ENCODE data around the gene ATF7IP2. TPM values are rescaled to one million over a fixed set of nuclear protein-coding genes. Genes with fewer than 3 reads are reported as not detected.

ATF7IP2 gene
- total RNA-seq, 2 experiments from 2014 or later = 82.9 to 86.9 TPM

DNA sequence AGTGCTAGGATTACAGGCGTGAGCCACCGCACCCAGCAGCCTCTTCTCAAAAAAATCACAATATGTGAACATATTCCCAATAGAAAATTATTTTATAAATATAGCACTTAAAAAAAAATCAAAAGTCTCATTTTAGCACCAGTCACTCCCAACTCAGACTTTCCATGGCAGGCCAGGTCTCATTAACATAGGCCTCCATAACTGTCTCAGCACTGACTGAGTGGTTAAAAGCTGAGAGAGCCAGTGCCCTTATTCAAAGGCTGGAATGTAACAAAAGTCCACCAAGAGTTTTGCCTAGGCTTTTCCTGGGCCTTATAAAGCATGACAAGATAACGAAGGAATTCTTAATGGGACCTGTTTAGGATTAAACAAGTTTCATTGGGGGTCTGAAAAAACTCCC, 114.7 kb downstream of the ATF7IP2 start:
- no peak for ATAC-seq (ENCODE audit: poor library complexity)
- DNase-seq = no peak
- intact Hi-C loops (cut with DNase I, micrococcal nuclease) = loop anchor here in 1 of 2 experiments (10.0 kb wide), 1 partner anchor 1366 kb away; no protein-coding TSS in a partner anchor
- Mint-ChIP-seq H3K4me1 (ENCODE audit: low read depth) (peaks cover 10% of the 10 kb centered on the region), H3K9me3 (peaks cover 9% of the 10 kb centered on the region), H3K27ac (no peak overlapping the region), H3K4me3 (no peak overlapping the region), H3K36me3 (ENCODE audit: low read depth) (no peaks in the 10 kb centered on the region), H3K27me3 (no peaks in the 10 kb centered on the region)
- CTCF ChIA-PET = interaction anchor here (1.2 kb wide), 1 partner anchor 9 kb away, joined by 3 read pairs; no protein-coding TSS in a partner anchor
- TF ChIP-seq, protein P1, sequence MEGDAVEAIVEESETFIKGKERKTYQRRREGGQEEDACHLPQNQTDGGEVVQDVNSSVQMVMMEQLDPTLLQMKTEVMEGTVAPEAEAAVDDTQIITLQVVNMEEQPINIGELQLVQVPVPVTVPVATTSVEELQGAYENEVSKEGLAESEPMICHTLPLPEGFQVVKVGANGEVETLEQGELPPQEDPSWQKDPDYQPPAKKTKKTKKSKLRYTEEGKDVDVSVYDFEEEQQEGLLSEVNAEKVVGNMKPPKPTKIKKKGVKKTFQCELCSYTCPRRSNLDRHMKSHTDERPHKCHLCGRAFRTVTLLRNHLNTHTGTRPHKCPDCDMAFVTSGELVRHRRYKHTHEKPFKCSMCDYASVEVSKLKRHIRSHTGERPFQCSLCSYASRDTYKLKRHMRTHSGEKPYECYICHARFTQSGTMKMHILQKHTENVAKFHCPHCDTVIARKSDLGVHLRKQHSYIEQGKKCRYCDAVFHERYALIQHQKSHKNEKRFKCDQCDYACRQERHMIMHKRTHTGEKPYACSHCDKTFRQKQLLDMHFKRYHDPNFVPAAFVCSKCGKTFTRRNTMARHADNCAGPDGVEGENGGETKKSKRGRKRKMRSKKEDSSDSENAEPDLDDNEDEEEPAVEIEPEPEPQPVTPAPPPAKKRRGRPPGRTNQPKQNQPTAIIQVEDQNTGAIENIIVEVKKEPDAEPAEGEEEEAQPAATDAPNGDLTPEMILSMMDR (IDR thresholded peaks at IDR 0.05) = no peak
- no peaks in the 10 kb centered on the region for H3K36me3 ChIP-seq (ENCODE audit: insufficient read depth, low read length)
- POLR2A ChIA-PET = no interaction called here
- no peaks in the 10 kb centered on the region for H3K27me3 ChIP-seq (ENCODE audit: control insufficient read depth in 1 of 2, insufficient read depth in 2 of 2, low read length in 2 of 2)
- no peak overlapping the region for H3K4me3 ChIP-seq (ENCODE audit: low read length)
- no peak overlapping the region for H3K27ac ChIP-seq (ENCODE audit: low read depth in 1 of 2, low read length in 2 of 2)
- H3K4me1 ChIP-seq (ENCODE audit: insufficient read depth, low read length) = no peaks in the 10 kb centered on the region
- H3K9me3 ChIP-seq (ENCODE audit: control insufficient read depth in 1 of 2, insufficient read depth in 1 of 2, low read length in 2 of 2) = peaks cover under 1 to 7% of the 10 kb centered on the region in 2 experiments

DNA sequence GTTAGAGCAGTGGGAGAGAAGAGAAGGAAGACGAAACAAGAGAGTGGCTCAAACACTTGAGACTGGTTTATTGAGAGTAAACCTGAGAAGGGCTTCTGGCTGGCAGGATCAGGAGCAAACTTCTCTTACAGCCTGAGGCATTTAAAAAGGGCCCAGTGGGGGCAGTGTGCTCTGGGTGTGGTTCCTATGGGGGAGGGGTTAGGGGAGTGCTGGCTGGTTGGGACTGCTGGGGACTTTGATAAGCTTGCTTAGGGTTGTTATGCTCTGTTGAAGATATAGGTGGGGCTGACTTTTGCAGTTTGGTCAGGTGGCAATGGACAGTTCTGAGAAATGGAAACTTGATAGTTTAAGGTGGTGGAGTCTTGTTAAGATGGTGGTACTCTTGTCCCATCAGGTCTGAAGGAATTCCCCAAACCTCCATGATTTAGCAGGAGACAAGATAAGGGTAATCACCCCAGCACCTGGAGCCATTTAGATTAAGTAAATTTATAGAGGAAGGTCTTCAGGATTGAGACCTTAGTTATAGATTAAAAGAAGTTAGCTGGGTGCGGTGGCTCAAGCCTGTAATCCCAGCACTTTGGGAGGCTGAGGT, 115.3 kb downstream of the ATF7IP2 start:
- Histone ChIP-seq H3K27ac (ENCODE audit: low read depth in 1 of 2, low read length in 2 of 2) (no peak overlapping the region), H3K4me3 (ENCODE audit: low read length) (no peak overlapping the region), H3K36me3 (ENCODE audit: insufficient read depth, low read length) (no peaks in the 10 kb centered on the region), H3K4me1 (ENCODE audit: insufficient read depth, low read length) (no peaks in the 10 kb centered on the region), H3K9me3 (ENCODE audit: control insufficient read depth in 1 of 2, insufficient read depth in 1 of 2, low read length in 2 of 2) (peaks cover 0 to 5% of the 10 kb centered on the region in 2 experiments), H3K27me3 (ENCODE audit: control insufficient read depth in 1 of 2, insufficient read depth in 2 of 2, low read length in 2 of 2) (no peaks in the 10 kb centered on the region)
- Mint-ChIP-seq H3K4me1 (ENCODE audit: low read depth) (peaks cover 10% of the 10 kb centered on the region), H3K4me3 (no peak overlapping the region), H3K27me3 (no peaks in the 10 kb centered on the region), H3K9me3 (peaks cover 7% of the 10 kb centered on the region), H3K27ac (no peak overlapping the region), H3K36me3 (ENCODE audit: low read depth) (no peaks in the 10 kb centered on the region)
- ChIA-PET CTCF (interaction anchor here (1.2 kb wide), 1 partner anchor 8 kb away, joined by 3 read pairs; no protein-coding TSS in a partner anchor), POLR2A (no interaction called here)
- peak in 2 of 14 experiments; percentile 10 to 29 for DNase-seq
- no peak for ATAC-seq (ENCODE audit: poor library complexity)
- TF ChIP-seq, protein P1 (IDR thresholded peaks at IDR 0.05) = no peak
- intact Hi-C loops (cut with DNase I, micrococcal nuclease) = loop anchor here in 1 of 2 experiments (10.0 kb wide), 1 partner anchor 1366 kb away; no protein-coding TSS in a partner anchor

- ChIA-PET POLR2A (interaction anchor here (0.7 kb wide), 1 partner anchor 180 kb away, joined by 3 read pairs; no protein-coding TSS in a partner anchor), CTCF (no interaction called here)
- Mint-ChIP-seq H3K27ac (no peak overlapping the region), H3K36me3 (ENCODE audit: low read depth) (no peaks in the 10 kb centered on the region), H3K9me3 (no peaks in the 10 kb centered on the region), H3K4me3 (no peak overlapping the region), H3K4me1 (ENCODE audit: low read depth) (peaks cover 10% of the 10 kb centered on the region), H3K27me3 (no peaks in the 10 kb centered on the region)
- TF ChIP-seq, protein P1 (IDR thresholded peaks at IDR 0.05) = no peak
- Histone ChIP-seq H3K27ac (ENCODE audit: low read depth in 1 of 2, low read length in 2 of 2) (no peak overlapping the region), H3K4me1 (ENCODE audit: insufficient read depth, low read length) (no peaks in the 10 kb centered on the region), H3K27me3 (ENCODE audit: control insufficient read depth in 1 of 2, insufficient read depth in 2 of 2, low read length in 2 of 2) (no peaks in the 10 kb centered on the region), H3K9me3 (ENCODE audit: control insufficient read depth in 1 of 2, insufficient read depth in 1 of 2, low read length in 2 of 2) (no peaks in the 10 kb centered on the region), H3K36me3 (ENCODE audit: insufficient read depth, low read length) (no peaks in the 10 kb centered on the region), H3K4me3 (ENCODE audit: low read length) (no peak overlapping the region)
- intact Hi-C loops (cut with DNase I, micrococcal nuclease) = loop anchor here in 1 of 2 experiments (10.0 kb wide), 1 partner anchor 1368 kb away; no protein-coding TSS in a partner anchor
- DNase-seq (peak in 1 of 14 experiments; percentile 17), ATAC-seq (ENCODE audit: poor library complexity) (no peak)
These were observed 116.9 kb downstream of the ATF7IP2 start for GRCh38 chr16:10502776-10503175.
